ENCODE data around the gene FBXO7.
A peak's percentile ranks its signal among the peaks of the same experiment; 100 is the strongest.
"Not testable (repeated sequence)": the region's sequence is repeated elsewhere in the genome, so short reads cannot be mapped to it uniquely, and the experiment has no call there.

The FBXO7 gene

DNA sequence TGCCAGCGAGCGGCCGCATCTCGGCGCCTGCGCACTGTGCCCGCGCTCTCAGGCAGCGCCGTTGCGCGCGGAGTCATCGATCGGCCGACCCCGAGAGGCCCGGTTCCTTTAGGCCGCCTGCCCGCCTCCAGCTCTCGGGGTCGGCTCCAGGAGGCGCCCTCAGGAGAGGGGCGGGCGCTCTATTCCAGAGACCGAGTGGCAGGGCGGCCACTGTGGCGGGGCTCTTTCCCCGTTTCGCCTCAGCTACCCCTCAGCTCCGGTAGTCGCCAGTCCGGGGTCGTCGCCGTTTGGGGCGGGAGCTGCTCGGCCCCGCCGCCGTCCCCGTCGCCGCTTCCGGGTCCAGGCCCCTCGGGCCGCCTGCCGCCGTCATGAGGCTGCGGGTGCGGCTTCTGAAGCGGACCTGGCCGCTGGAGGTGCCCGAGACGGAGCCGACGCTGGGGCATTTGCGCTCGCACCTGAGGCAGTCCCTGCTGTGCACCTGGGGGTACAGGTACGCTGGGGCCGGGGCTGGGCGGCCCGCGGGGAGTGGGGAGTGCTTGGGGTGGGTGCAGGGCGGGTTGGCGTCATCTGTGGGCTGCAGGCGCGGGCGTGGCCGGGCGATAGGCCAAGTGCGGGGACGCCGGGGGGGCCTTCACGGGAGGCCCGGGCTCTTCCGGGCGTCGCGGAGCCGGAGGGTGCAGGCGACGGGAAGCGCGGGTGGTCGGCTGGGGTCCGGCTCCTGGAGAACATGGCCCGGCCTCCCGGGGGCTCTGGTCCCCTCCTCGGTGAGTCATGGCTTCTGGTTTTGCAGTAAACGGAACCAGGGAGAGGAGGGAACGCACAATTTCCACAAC, at the start of gene FBXO7:
Gene FBXO7, plus strand, starts transcription at position 177 of the 833 bp plus-strand sequence. Its CDS starts 192 bp downstream, at position 369.
- peak; percentile 94 for DNase-seq

DNA sequence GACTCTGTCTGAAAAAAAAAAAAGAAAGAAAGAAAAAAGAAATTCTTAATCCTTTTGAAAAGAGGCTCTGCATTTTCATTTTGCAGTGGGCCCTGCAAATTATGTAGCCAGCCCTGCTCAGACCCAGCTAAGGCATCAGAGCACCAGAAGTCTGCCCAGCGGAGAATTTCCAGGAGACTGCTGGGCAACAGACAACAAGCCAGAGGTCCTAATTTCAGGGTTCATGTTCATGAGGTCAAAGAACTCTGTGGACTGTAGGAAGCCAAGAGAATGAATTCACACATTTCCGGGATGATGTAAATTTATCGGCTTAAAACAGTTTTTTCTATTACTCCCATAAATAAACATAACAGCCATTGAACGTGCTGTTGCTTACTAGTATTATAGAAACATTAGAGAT, 47.7 kb upstream of the FBXO7 start:
- DNase-seq: no peak

DNA sequence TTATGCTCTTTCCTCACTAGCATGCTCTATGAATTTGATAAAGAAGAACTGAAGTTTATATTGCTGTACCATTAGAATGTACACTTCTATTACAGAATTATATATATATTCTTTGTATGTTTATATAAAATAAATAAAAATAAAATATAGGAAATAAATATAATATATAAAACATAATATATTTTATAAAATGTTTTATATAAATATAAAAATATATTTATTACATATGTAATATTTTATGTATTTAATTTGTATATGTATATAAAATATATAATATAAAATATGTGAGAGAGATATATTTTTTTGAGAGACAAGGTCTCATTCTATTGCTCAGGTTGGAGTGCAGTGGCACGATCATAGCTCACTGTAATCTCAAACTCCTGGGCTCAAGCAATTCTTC, 44.3 kb upstream of the FBXO7 start:
- DNase-seq: no peak

DNA sequence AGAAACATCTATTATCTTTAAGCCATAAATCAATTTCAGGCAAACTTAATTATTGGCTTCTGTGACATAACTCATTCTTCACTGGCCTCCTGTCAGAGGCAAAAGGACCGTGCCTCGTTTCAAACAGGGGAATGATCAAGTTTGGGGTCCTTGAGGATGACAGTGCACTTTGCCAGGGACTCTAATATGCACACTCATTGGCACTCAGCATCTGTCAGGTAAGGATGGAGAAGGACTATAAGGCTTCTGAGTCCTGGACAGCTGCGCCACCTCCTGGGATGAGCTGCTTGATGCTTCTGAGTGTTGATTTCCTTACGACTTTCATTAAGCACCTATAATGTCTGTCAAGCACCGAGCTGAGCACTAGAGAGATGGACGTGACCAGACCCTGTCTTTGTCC, 30.5 kb upstream of the FBXO7 start:
- no peak for DNase-seq

DNA sequence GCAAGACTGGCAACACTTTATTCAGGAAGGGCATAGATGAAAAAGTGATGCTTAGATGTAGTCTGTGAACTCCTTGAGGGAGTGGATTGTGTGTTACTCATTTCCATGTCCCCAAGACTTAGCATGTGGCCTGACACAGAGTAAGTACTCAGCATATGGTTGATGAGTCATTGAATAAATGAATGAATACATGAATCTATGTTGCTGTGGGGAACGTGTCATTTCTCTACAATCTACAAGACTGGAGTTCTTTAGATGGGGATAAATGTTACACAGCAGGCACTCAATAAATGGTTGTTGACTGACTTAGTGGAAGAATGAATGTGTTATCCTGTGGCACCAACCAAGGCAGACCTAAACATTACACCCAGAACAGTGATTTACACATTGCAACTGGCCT, 28.3 kb upstream of the FBXO7 start:
- no peak for DNase-seq

DNA sequence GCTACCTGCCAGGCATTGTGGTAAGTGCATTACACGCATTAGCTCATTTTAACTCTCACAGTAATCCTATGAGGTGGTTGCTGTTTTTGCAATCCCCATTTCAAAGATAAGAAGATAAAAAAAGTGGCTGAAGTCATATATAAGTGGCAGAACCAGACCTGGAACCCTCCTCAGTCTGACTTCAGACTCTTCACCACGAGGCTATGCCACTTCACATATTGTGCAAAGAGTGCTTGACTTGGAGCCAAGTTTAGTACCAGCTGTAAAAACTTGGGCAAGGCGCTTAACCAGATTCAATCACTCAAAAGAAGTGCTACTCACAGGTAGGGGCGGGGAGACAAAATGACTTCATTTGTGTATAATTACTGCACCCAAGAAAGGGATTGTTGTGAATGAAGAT, 25.6 kb upstream of the FBXO7 start:
- no peak for DNase-seq

DNA sequence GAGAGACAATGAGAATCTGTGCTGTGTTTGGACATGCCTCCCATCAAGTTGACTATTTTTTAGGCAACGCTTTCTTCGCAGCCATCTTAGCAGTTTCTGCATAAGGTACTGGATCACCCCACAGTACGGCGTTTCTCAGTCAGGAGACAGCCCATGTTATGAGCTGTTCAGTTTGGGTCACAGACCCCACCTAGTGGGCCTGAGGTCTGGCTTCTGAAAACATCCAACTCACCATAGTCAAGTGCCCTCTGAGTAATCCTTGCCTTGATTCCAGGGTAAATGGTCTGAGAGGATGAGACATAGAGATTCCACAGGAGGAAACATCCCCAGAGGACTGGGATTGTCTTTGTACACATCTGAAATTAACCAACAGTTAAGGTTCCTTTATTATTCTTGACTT, 17.6 kb upstream of the FBXO7 start:
- no peak for DNase-seq

DNA sequence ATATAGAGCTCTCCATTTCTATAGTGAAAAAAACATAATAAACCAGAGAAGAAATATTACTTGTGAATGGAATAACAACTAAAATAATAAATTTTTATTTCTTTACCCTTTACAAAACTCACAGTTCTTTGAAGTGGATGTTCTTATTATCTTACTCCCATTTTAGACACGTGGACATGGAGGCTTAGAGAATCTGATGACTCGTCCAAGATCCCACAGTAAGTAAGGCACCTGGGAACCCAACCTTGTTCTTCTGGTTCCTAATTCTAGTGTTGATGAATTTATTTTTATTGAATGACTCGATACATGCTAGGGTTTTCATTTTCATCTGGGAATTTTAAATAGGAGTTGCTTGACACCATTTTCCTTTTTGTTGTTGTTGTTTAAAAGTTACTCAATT, 12.2 kb upstream of the FBXO7 start:
- no peak for DNase-seq

DNA sequence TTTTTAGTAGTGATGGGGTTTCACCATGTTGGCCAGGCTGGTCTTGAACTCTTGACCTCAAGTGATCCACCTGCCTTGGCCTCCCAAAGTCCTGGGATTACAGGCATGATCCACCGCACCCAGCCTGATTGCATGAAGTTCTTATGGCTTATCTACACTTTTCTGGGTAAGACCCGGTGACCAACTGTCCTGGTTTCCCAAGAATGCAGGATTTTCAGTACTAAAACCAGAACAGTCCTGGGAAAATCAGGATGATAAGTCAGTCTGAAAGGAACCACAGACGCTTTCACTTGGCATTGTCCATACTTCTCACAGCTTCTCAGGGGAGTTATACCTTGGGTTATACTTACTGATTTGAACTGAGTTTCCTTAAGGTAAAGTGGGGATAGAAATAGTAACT, 8.9 kb upstream of the FBXO7 start:
- no peak for DNase-seq

DNA sequence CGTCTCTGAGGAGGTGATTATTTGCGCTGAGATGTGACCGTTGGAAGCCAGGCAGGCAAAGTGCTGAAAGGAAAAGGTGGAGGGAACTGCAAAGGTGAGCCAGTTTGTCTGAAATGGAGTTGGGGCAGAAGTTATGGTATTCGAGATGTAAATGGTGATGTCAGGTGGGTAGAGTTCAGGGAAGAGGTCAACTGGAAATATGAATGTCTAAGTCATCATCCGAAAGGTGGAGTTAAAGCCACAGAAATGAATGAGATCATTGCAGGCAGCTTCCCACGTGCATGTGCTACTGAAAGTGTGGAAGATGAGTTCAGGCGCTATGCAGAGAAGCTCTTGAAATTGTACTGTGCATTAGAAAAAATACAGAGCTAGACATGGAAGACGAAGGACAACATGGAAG, 8.1 kb upstream of the FBXO7 start:
- no peak for DNase-seq

DNA sequence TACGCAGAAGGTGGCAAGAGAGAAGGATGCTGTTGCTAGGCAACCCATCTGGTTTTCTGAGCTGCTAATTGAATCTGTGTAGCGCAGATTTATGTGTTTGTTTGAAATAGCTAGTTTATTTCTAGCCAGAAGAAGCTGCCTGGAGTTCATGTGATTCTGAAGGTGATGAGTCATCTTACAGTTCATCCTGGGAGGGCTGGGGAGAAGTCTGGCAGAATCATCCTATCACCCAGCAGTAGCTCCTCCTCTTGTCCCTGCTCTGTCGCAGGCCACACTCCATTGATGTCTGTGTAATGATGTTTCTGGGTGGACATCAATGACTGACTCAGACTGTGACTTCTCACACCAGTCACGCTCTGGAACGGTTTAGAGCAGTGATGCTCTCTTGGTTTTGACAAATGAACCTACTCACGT, 4.8 kb upstream of the FBXO7 start:
- no peak for DNase-seq

DNA sequence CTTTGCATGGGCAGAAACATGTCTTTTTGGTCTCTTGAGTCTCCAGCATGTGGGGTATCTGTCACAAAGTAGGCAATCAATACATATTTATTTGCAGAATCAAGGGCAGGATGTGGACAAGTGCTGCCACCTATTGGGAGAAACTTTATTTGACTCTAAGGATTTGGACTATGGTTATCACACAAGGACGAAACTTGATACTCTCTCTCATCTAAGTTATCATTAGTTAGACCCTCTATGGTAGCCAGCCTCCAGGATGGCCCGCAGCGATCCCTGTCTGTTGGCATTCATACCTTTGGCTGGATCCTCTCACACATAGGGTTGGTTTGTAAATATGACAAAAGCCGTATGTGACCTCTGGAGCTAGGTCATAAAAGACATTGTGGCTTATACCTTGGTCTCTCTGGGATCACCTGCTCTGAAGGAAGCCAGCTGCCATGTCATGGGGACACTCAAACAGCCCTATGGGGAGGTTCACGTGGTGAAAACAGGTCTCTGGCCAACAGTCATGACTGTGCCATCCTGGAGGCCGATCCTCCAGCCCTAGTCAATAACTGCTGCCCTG, 1.1 kb upstream of the FBXO7 start:
- peak; percentile 26 for DNase-seq

DNA sequence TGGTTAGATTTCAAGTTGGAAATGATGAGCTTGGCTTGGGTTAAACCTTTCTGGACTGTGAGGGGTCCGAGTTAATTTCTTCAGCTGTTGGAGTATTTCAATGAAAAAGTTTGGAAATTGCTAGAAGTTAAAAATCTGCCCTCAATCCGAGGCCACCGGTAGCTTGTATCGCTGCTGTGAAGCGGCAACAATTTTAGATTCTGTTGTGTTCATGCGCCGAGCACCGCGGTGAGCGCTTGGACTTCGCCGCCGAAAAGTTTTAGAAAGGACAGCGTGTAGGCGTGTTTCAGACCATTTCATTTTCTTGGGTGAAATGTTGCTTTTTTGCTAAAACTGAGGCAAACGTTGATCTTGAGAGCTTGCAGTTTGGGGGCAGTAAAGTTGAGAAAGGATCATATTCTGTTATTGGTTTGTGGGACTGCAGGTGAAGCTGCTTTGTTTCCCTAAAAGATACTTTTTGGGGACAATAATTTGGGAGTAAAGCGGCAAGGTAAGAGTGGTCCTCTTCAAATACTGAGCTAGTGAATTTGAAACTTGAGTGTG, 928 bp downstream of the FBXO7 start:
- DNase-seq: peak; percentile 61

DNA sequence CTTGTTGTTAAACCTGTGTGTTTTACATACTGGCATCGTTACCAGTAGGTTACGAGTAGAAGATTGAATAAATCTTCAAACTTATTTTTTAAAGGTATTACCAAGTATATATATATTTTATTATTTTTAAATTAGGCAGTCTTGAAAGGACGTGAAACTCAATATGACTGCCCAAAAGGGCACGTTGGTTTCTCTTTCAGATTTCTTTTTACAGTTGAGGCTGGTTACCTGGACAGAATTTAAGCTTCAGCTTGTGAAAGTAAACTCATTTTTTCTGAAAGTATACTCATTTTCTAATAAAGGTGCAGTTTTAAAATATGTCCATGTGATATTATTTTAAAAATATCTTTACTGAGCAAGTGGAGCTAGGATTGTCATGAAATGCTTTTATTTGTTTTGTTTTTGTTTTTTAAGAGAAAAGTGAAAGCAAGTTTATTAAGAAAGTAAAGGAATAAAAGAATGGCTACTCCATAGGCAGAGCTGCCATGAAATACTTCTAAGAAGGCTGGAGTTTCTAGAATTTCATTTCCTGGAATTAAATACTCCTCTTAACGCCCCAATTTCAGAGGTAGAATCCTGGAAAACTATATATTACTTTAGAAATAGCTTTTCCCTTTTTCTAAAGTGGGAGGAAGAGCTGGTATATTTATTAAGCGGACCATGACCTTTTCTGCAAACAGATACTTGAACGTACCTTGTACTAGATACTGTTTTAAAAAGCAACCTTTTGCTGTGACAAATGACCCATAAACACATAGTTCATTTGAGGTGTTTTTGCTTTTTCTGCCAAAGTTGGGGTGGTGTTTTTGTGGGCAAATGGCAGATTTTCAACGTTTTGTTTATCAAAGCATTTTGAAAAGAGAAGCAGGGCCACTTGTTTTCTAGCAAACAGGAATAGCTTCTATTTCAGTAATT, 1.9 kb downstream of the FBXO7 start:
- DNase-seq: no peak

DNA sequence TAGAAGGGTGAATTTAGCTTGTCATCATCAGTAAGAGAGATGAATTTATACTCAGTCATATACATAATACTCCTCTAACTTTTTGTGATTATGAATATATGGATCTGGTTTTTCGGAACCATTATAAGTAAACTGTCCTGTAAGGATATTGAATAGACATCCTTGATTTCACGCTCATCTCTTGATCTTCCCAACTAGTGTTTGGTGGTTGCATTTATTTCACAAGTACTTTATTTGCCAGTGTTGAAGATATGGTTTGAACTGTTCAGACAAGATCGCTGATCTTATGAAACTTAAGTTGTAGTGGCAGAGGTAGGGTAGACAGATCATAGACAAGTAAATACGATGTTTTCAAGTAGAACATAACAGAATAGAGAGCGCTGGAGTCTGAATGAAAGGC, 3.0 kb downstream of the FBXO7 start:
- DNase-seq: no peak

DNA sequence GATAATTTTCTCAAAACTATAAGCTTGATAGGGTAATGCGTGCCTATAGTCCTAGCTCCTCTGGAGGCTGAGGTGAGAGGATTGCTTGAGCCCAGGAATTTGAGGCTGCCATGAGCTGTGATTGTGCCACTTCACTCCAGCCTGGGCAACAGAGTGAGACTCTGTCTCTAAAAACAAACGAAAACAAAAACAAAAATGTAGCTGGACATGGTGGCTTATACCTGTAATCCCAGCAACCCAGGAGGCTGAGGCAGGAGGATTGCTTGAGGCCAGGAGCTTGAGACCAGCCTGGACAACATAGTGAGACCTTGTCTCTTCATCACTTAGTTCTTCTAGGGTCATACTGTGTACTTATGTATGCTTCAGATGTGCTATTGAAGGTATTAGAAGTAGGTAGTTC, 3.9 kb downstream of the FBXO7 start:
- not testable (repeated sequence) for DNase-seq

DNA sequence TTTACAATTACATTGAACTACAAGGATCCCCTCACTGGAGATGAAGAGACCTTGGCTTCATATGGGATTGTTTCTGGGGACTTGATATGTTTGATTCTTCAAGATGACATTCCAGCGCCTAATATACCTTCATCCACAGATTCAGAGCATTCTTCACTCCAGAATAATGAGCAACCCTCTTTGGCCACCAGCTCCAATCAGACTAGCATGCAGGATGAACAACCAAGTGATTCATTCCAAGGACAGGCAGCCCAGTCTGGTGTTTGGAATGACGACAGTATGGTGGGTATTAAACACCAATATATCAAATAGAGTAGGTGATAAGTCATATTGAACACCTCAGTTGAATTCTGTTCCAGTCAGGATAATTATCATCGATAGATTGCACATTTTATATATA, 4.4 kb downstream of the FBXO7 start:
- no peak for DNase-seq

DNA sequence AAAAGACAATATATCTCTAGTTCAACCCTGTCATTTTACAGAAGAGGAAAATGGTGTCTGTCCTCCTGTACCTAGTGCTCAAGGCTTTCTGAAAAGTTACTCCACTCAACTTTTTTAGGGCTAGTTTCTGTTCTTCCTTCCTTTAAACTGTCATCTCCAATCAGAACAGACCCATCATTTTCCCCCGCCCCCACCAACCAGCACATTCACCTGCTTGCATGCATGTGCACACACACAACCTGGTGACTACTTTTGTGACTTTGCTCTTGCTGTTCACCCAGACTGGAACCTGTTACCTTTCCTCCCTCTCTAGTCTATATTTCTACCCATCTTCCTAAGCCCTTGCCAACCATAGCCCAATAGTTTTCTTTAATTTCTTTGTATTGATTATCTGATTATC, 5.6 kb downstream of the FBXO7 start:
- no peak for DNase-seq

DNA sequence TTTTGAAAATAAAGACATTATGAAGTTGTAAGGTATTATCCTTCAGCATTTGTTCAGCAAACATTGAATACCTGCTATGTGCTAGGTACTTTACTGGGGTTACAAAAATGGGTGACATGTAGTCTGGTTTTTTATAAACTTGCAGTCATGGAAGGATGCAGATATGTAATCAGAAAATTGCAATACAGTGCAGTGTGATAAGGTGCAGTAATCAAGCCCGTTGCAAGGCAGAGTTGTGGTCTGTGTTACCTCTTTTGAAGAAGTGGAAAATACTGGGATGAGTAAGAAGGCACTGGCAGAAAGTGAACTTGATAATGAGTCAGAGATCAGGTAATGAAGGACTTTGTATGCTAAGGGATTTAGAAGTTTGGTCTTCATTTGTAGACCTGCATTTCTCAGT, 8.1 kb downstream of the FBXO7 start:
- DNase-seq: no peak

DNA sequence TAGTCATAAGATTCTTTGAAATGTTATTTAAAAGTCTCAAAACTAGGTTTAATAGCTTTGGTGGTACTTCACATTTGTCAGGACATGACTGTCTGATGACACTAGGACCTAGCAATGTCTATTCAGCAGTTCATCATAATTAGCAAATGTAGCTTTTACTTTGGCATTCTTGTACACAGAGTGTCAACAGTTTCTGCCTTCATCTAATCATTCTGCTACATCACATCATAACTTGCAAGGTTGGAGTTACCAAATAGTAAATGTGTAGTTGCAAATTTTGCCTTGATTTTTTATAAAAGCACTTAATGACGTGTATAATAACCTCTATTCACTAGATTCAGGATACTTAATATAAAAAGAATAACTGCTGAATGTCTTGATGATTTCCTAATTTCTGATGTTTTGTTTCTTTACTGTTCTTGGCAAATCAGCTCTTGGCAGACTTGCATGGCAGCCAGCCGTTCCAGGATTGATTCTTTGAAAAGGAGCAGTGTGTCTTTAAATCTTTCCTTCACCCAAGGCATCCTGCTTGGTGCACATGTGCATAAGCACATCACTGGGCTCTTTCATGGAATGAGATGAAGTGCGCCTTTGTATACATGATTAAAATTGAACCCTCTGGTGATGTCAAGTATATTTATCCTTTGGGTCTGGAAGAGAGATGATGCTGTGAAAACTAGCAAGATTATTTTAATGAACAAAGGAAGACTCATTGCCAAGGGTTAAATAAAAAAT, 12.2 kb downstream of the FBXO7 start:
- no peak for DNase-seq

DNA sequence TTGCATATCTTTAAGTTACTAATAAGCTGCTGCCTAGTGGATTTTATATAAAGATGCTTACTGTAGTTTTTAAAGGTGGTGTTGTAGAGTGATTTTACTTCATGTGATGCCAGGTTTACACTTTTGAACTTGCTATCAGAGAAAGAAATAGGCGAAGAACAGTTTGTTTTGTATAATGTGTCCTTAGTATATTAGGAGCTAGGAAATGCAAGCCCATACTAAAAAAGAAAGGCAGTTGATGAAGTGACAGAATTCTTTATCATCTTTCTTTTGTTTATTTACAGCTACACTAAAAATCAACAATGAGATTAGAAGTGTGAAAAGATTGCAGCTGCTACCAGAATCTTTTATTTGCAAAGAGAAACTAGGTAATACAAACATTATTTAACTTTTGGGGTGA, 12.8 kb downstream of the FBXO7 start:
- no peak for DNase-seq

DNA sequence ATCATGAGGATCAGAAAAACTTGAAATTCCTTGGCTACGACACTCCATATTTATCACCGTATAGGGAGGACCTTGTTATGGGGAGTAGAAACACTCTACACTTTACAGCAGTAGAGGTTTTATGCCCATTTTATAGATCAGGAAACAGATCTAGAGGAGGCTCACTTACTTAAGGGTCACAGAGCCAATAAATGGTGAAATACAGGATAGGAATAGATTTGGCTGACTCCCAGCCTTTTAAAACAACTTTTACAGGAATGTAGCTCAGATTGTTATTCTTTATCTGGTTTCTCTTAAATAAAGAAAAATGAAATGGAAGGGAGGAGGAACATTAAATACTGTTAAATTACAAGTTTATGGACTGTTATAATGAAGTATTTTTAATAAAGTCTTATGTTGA, 14.8 kb downstream of the FBXO7 start:
- no peak for DNase-seq

DNA sequence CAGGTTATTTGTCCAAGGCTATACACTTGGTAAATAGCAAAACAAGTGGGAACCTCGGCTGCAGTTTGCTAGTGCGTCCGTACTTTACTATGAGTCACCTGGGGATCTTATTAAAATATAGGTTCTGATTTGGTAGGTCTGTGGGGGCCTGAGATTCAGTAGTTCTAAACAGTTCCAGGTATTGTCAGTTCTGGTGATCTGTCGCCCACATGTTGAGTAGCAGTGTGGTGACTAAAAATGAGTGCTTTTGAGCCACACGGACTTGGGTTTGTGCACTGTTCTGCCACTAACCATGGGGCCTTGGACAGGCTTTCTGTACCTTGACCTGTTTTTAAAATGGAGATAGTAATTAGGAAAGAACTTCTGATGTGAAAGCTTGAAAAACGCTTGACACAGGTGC, 15.7 kb downstream of the FBXO7 start:
- no peak for DNase-seq
